22Rv1 (cell line): ENCODE data around the gene CFL2.

Source experiments
- CTCF ChIP-seq: fragments of 450-650 bp; IDR thresholded peaks from 2 replicates; pipeline ENCODE4 v1.5.1; 2017; ENCODE audit warnings: mild to moderate bottlenecking
- ZFX ChIP-seq: fragments of 450-650 bp; IDR thresholded peaks from 2 replicates; pipeline ENCODE4 v1.6.1; 2017; ENCODE audit warnings: antibody characterized with exemption, borderline replicate concordance

- TF ChIP-seq CTCF (no peak), ZFX (no peak)
Measured at GRCh38 chr14:34688470-34689206, 25.8 kb downstream of the CFL2 start.
